GM21360 (cell line): ENCODE results near the gene VCL.
"Not testable (repeated sequence)": the region's sequence is repeated elsewhere in the genome, so short reads cannot be mapped to it uniquely, and the experiment has no call there.

Source experiments
- ATAC-seq: cut with Tn5 transposase; IDR thresholded peaks from one replicate; pipeline ENCODE4 v1.9.1; 2021; ENCODE audit warnings: mild to moderate bottlenecking, moderate library complexity; ENCODE audit not compliant: unreplicated experiment

VCL gene

DNA sequence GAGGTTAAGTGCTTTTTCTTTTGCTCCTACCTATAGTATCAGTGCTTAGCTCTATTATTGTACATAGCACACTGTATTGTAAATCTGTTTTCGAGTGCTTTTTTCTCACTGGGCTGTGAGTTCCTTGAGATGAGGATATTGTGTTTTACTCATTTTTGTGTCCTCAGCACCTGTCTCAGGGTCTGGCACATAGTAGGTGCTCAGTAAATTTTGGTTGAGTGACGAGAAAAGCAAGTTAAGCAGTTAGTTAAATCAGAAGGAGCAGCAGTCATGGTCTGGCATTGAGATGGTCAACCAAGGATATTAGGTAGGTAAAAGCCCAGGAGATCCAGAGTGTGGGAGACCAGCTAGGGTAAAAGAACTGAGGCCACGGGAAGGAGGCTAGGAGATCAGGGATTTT, 101.5 kb downstream of the VCL start:
- no peak for ATAC-seq

DNA sequence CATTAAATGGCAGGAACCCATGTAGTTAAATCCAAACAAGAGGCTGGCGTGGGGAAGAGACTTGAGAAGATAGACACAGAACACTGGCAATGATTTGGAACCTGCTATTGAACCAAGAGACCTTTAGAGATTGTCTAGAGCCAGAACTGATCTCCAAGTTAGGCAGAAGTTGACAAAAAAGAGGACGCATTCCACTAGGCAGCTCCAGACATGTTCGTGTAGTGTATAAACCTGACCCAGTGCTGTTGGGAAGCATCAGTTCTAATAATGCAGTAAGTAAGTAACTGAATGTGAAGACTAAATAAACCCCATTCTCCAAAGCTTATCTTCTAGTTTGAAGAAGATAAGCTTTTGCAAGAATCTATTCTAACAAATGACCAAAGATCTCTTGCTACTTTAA, 101.9 kb downstream of the VCL start:
- no peak for ATAC-seq

DNA sequence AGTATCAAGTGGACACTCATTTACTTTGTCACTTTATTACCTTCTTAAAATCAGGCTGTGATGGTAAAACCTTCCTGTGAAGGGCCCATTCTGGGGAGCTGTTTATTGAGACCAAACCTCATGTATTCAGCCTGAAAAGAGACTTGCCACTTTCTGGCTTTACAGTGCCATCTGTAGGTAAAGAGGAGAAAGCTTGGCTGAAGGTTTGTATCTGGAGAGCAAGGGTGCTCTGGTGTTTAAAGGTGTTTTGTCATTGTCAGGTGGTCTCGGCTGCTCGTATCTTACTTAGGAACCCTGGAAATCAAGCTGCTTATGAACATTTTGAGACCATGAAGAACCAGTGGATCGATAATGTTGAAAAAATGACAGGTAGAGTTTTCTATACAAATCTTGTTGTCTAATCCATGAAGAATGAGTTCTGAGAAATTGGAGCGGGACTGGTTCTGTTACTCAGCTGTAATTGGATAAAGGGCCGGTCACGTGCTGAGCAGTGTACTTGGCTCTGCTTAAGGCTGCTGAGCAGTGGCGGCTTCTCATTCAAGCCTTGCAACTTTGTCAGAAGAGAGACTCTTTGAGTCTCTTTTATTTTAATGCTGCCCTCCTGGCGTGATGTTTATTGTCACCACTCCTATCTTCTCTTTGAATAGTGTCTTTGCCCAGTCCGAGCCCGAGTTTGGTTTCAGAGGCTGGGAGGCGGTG, 105.8 kb downstream of the VCL start:
- ATAC-seq, result no peak

DNA sequence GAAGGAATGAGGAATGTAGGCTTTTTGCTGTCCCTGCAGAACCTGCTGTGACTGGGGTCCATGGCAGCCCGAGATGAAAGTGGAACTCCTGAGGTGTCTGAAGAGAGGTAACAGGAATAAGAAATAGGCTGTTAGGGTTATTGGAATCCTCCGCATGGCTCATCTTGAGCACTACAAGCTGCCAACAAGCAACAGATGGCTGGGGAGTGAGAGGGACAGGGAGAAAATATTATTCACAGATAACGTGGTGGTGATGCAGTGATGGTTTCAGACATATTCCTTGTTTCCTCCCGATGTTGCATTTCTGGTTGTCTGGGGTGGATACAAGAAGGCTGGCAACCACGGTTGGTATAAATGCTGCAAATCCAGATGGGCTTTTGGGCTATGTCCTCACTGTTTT, 106.6 kb downstream of the VCL start:
- no peak for ATAC-seq

DNA sequence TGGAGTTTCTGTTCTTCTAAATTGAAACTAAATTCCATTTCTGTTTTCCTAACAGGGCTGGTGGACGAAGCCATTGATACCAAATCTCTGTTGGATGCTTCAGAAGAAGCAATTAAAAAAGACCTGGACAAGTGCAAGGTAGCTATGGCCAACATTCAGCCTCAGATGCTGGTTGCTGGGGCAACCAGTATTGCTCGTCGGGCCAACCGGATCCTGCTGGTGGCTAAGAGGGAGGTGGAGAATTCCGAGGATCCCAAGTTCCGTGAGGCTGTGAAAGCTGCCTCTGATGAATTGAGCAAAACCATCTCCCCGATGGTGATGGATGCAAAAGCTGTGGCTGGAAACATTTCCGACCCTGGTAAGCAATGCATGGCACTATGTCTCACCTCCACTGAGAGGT, 107.1 kb downstream of the VCL start:
- ATAC-seq, result no peak

GRCh38 chr10:74107391-74107790, 109.5 kb downstream of the VCL start:
- ATAC-seq, result no peak

GRCh38 chr10:74109452-74109851, 111.5 kb downstream of the VCL start:
- no peak for ATAC-seq

DNA sequence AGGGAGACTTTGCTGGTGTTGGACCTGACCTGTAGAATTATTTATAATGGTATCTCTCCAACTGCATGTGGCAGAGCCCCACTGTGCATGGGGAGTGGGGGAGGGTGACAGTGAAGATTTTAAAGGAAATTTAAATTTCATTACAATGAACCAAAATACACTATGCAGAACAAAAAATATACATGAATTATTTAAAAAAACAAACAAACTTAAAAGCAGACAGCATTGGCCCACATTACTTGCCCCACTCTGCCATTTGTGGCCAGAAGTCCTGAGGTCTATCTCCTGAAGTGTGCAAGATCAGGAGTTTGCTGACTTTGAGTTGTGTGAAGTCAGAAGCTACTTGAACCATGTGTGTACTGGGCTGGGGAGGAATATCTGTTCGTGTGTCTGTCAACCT, 112.2 kb downstream of the VCL start:
- ATAC-seq, result no peak

DNA sequence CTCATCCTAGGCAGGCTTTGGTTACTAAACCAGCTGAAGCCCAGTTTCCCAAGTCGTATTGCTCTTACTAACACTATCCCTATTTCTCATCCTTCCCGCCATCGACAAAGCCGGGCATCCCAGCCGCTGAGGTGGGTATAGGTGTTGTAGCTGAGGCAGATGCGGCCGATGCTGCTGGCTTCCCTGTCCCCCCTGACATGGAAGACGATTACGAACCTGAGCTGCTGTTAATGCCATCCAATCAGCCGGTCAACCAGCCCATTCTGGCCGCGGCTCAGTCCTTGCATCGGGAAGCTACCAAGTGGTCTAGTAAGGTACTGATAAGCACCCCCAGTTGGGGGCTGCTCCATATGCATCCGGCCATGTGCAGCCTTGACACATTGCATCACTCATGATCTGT, 113.9 kb downstream of the VCL start:
- no peak for ATAC-seq

DNA sequence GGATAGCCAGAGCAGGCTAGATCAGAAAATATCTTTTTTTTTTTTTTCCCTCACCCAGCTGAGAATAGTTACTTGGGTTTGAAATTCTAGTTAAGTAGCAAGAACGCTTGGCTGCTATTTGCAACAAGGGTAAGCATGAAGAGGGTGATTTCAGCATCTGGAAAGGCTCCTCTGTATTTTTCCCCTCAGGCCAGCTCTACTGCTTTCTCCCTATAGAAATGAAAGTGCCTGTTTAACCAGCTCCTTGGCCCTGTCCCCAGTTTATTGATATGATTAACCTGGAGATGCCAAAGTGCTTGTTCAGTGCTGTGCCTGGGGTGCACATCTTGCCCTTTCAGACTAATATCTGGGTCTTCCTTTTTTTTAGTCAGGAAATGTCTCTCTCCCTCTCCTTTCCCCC, 115.6 kb downstream of the VCL start:
- no peak for ATAC-seq

- ATAC-seq, result no peak
These were observed 116.1 kb downstream of the VCL start for GRCh38 chr10:74114041-74114448.

DNA sequence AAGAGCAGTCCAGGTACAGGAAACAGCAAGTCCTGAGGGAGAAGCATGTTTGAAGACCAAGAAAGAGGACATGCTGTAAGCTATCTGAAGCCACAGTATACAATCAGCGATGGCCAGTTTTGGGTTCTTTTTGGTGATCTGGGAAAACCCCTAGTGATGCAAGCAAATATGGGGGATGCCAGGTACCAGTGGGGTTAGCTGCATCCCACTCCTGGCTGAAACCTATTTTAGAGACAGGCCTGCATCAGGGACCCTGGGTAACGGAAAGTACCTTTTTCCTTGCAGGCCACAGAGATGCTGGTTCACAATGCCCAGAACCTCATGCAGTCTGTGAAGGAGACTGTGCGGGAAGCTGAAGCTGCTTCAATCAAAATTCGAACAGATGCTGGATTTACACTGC, 119.8 kb downstream of the VCL start:
- no peak for ATAC-seq

GRCh38 chr10:74118804-74119203, 120.9 kb downstream of the VCL start:
- no peak for ATAC-seq

- ATAC-seq, result no peak
These were observed 123.0 kb downstream of the VCL start for GRCh38 chr10:74120911-74121310.

DNA sequence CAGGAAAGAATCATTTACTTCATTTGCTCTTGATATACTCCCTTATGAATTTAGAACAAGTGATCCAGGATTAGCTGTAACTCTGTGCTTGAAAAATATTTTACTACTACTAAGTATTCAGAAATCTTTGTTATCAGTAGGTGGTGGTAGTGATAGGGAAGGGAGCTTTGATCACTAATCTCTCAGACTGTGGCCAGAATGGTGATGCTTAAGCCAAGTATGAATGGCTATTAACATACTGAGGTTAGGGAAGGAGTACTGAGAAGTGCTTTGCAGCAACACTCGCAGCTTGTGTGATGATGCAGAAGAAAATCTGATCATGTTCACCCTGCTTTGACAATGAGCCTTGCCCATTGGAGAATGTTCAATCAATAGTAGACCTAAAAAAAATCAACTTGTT, 123.5 kb downstream of the VCL start:
- ATAC-seq, result no peak

DNA sequence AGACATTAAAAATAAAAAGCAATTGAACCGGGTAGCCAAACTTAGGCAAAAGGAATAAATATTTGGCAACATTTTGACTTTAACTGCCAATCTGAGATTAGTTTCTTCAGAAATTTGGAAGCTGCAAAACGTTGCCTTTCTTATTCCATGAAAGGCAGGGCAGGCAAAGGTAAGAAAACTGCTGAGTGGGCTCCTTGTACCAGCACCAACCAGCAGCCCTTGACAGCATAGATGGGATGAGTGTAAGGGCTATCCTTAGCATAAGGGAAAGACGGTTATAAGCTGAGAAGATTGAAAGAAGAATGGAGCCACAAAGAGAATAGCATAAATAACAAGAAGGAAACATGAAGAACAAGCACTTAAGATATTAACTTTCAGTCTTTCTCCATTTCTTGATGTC, 124.1 kb downstream of the VCL start:
- ATAC-seq, result no peak

DNA sequence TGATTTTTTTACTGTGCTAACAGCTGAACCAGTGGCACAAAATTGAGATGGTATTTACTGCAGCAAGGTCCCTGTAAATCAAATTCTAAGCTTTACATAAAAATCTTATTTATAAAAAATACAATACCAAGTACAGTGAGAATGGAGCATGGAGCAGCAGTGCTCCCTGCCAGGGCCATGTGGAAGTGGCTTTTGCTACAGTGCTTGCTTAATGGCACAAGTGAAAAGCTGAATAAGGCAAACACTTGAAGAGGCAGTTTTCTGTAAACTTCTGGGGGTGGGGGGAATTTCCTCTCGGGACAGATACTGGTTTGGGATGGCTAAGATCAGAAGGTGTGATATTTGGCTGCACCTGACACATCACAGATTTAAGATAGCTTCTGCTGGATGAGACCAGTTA, 125.2 kb downstream of the VCL start:
- no peak for ATAC-seq

GRCh38 chr10:74133923-74134820, 136.3 kb downstream of the VCL start:
- no peak for ATAC-seq

GRCh38 chr10:74135452-74135851, 137.5 kb downstream of the VCL start:
- ATAC-seq, result no peak

DNA sequence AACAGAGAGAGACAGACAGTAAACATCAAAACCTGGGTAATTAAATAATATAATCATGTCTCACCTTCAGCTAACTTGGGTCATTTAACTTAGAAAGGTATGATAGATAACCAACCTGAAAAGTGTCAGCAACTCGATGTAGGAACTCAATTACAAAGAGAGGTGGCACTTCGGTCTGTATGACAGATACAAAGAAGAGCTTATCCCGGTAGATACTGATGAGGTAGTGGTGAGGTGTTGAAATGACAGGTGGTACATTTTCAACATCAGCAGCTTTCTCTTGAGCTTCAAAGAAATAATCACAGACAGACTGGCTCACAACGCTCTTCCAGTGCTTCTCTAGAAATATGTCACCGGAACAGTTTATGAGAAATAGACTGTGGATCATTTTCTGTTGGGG, 140.1 kb downstream of the VCL start:
- ATAC-seq, result no peak

GRCh38 chr10:74138596-74138995, 140.7 kb downstream of the VCL start:
- not testable (repeated sequence) for ATAC-seq

DNA sequence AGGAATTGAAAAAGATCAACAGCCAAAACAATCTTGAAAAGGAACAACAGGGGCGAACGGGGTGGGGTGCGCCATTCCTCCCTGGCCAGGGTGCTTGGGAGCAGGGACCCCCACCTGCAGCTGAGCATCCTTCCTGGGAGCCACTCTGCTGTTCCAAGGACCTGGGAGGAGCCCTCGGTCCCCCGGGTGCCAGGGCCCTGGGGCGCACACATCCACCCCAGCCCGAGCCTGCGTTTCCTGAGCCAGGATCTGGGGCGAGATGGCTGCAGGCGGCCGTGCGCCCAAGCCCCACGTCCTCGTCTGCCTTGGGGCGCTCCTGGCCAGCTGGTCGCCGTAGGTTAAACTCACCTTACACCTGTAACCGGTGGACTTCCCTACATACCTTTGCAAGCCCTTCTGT, 142.1 kb downstream of the VCL start:
- no peak for ATAC-seq
